ENCODE data around the gene LMO3.

DNA sequence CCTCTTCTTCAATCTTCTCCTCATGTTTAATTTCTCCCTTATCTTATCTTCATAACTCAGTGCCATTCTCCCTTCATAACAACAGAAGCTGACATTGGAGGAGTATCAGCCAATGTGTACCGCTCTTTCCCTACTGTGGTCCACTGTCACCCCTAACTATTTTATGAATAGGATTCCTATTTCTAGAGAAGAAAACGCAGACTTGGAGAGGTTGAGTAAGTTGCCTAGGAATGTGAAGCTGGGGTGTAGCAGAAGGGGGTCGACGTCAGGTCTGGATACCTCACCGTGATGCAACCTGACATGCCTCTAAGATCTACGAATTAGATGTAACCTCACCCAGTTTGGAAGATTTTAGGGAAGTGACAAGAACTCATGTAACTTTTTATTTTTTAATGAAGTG, 17.1 kb downstream of the LMO3 start:
- no peak for TF ChIP-seq POLR2A (IDR thresholded peaks at IDR 0.05; ENCODE audit: low read depth, low read length)
- TF ChIP-seq, protein P1, sequence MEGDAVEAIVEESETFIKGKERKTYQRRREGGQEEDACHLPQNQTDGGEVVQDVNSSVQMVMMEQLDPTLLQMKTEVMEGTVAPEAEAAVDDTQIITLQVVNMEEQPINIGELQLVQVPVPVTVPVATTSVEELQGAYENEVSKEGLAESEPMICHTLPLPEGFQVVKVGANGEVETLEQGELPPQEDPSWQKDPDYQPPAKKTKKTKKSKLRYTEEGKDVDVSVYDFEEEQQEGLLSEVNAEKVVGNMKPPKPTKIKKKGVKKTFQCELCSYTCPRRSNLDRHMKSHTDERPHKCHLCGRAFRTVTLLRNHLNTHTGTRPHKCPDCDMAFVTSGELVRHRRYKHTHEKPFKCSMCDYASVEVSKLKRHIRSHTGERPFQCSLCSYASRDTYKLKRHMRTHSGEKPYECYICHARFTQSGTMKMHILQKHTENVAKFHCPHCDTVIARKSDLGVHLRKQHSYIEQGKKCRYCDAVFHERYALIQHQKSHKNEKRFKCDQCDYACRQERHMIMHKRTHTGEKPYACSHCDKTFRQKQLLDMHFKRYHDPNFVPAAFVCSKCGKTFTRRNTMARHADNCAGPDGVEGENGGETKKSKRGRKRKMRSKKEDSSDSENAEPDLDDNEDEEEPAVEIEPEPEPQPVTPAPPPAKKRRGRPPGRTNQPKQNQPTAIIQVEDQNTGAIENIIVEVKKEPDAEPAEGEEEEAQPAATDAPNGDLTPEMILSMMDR (conservative IDR thresholded peaks at IDR 0.05; ENCODE audit: low read depth, low read length) = no peak
